Endothelial cell of umbilical vein (primary cell): ENCODE results near the gene PCDHB10. TPM values are rescaled to one million over a fixed set of nuclear protein-coding genes. Genes with fewer than 3 reads are reported as not detected.

ENCODE experiments used
- Bru-seq: library from RNA; stranded (reverse); fragments of 400-500 nt; gene quantifications from one replicate; lab custom pipeline; 2021; lab: Mats Ljungman, UMichigan
- BruChase-seq, 2 experiments: library from RNA; stranded (reverse); fragments of 400-500 nt; gene quantifications; one replicate each; lab custom pipeline; 2021; lab: Mats Ljungman, UMichigan
- BruUV-seq: library from RNA; stranded (reverse); fragments of 400-500 nt; replicated peaks from 2 replicates; lab custom pipeline; 2021; lab: Mats Ljungman, UMichigan
- CTCF ChIA-PET: fragments of 300-600, 350-600 bp; sonication (Branson Sonifier 250); formaldehyde crosslinking; loops from one replicate; lab custom pipeline; 2021; ENCODE audit warnings: antibody characterized with exemption, inconsistent platforms; lab: Charles Lee
- POLR2A ChIA-PET: fragments of 300-600, 350-600 bp; sonication (Branson Sonifier 250); formaldehyde crosslinking; loops from one replicate; lab custom pipeline; 2021; ENCODE audit warnings: antibody characterized with exemption, inconsistent platforms; lab: Charles Lee
- DNase-seq: peaks from one replicate; pipeline ENCODE4 v3.0.0-alpha.2; 2011; ENCODE audit warnings: low read depth, low spot score
- FAIRE-seq: peaks from 2 replicates; lab custom pipeline; 2011; peaks lifted over from hg19 to GRCh38; lab: Jason Lieb, UNC
- H2AFZ ChIP-seq: 2 replicates; pipeline ENCODE4 v1.6.0; 2012; ENCODE audit warnings: low read depth, low read length, control low read depth, inconsistent platforms
- H3K27ac ChIP-seq: 2 replicates; pipeline ENCODE4 v1.5.1; 2011; ENCODE audit warnings: low read depth, mild to moderate bottlenecking, control low read depth, low read length, moderate library complexity; ENCODE audit not compliant: insufficient read depth
- H3K27me3 ChIP-seq, 2 experiments: 2 replicates each; pipeline versions ENCODE4 v1.6.0 to v1.6.1; 2011; ENCODE audit warnings: low read length in 2 of 2, mixed read lengths in 1 of 2; ENCODE audit not compliant: control insufficient read depth in 2 of 2, insufficient read depth in 2 of 2
- H3K36me3 ChIP-seq, 2 experiments: 2 replicates in 1 of 2; 3 replicates in 1 of 2; pipeline ENCODE4 v1.5.1; 2011; ENCODE audit warnings: low read length in 2 of 2, mild to moderate bottlenecking in 1 of 2, moderate library complexity in 1 of 2; ENCODE audit not compliant: control insufficient read depth in 2 of 2, insufficient read depth in 2 of 2; ENCODE audit errors: extremely low read depth in 1 of 2
- H3K4me1 ChIP-seq: 3 replicates; pipeline ENCODE4 v1.5.1; 2011; ENCODE audit warnings: mild to moderate bottlenecking, low read length; ENCODE audit not compliant: control insufficient read depth, insufficient read depth; ENCODE audit errors: extremely low read depth
- H3K4me2 ChIP-seq: 2 replicates; pipeline ENCODE4 v1.6.1; 2011; ENCODE audit warnings: low read length, control low read depth, mixed read lengths; ENCODE audit not compliant: insufficient read depth
- H3K4me3 ChIP-seq, 3 experiments: fragments of 200-600 bp in 1 of 3; sonication (generic), shearing (Covaris generic) in 1 of 3; replicated peaks in 1 of 3; 2 replicates each; pipeline ENCODE4 v1.5.1; 2011 to 2016; ENCODE audit warnings: control low read depth in 3 of 3, low read length in 3 of 3, mild to moderate bottlenecking in 2 of 3, inconsistent platforms in 1 of 3, low read depth in 1 of 3, moderate library complexity in 1 of 3; ENCODE audit not compliant: insufficient read depth in 1 of 3
- H3K79me2 ChIP-seq: 2 replicates; pipeline ENCODE4 v1.6.0; 2012; ENCODE audit warnings: low read length, inconsistent platforms; ENCODE audit not compliant: control insufficient read depth, insufficient read depth
- H3K9ac ChIP-seq: replicated peaks from 2 replicates; pipeline ENCODE3; 2011; ENCODE audit warnings: low read length, control low read depth; ENCODE audit not compliant: insufficient read depth; ENCODE audit errors: extremely low read depth
- H3K9me1 ChIP-seq: replicated peaks from 3 replicates; pipeline ENCODE4 v1.6.0; 2011; ENCODE audit warnings: mild to moderate bottlenecking, low read length; ENCODE audit not compliant: control insufficient read depth, insufficient read depth; ENCODE audit errors: extremely low read depth
- H3K9me3 ChIP-seq: replicated peaks from 2 replicates; pipeline ENCODE4 v1.5.1; 2012; ENCODE audit warnings: low read length, inconsistent platforms; ENCODE audit not compliant: control insufficient read depth, insufficient read depth
- H4K20me1 ChIP-seq: replicated peaks from 2 replicates; pipeline ENCODE3; 2011; ENCODE audit warnings: mild to moderate bottlenecking, low read length; ENCODE audit not compliant: control insufficient read depth, insufficient read depth; ENCODE audit errors: extremely low read depth
- CTCF ChIP-seq, 2 donors: IDR thresholded peaks; 1 replicate in 1 of 2; 2 replicates in 1 of 2; pipeline ENCODE4 v1.5.1; 2011; ENCODE audit warnings: low read length in 2 of 2, mild to moderate bottlenecking in 2 of 2, moderate library complexity in 2 of 2, control low read depth in 1 of 2, inconsistent platforms in 1 of 2, low read depth in 1 of 2; ENCODE audit not compliant: insufficient read depth in 1 of 2; ENCODE audit errors: extremely low read depth in 1 of 2
- GATA2 ChIP-seq: IDR thresholded peaks from 2 replicates; pipeline ENCODE4 v1.7.0; 2011; ENCODE audit warnings: low read depth, mild to moderate bottlenecking, moderate library complexity, mixed read lengths, low read length; ENCODE audit not compliant: insufficient read length, insufficient read depth
- dilution Hi-C: fragments of 300-500 bp; cut with MboI; formaldehyde crosslinking; loops from one replicate; pipeline ENCODE4 v1.15.0; 2019; ENCODE audit warnings: low sequenced_read_pairs; ENCODE audit not compliant: extremely low pct_ligation_motif_present
- intact Hi-C: fragments of 100-400 bp; cut with micrococcal nuclease; formaldehyde crosslinking; loops from one replicate; pipeline ENCODE4 v1.10.0; 2022
- long read RNA-seq: library from polyadenylated mRNA; stranded (forward); transcript quantifications from one replicate; pipeline ENCODE4 v2.0.0, GENCODE V29; 2021
- polyA minus RNA-seq, 3 experiments: library from RNA; depleted of rRNA, polyadenylated mRNA; stranded (reverse); fragments of >200 nt; gene quantifications; 1 replicate in 1 of 3; 2 replicates in 2 of 3; pipeline ENCODE4 v1.2.3, GENCODE V29; 2011
- polyA plus RNA-seq, 4 experiments: library from polyadenylated mRNA; depleted of rRNA in 3 of 4; stranded (reverse) in 3 of 4; unstranded in 1 of 4; fragments of >200 nt; gene quantifications; 2 replicates each; pipeline versions ENCODE4 v1.2.1 to v1.2.3, GENCODE V29; 2011 to 2012; ENCODE audit warnings: missing spikeins in 1 of 4
- total RNA-seq: library from RNA; stranded (reverse); gene quantifications from 2 replicates; pipeline ENCODE4 v1.2.3, GENCODE V29; 2021

Gene PCDHB10
- total RNA-seq (0.62 and 0.81 TPM in 2 replicates), polyA plus RNA-seq (0.51 and 0.68 TPM in 2 replicates), polyA minus RNA-seq (0.34 and 0.66 TPM in 2 replicates), Bru-seq, nascent RNA (percentile 14 among the genes with signal in this experiment), BruChase-seq, experiment 1, labeled RNA remaining after a 6-hour chase (percentile 42 among the genes with signal in this experiment), BruChase-seq, experiment 2, labeled RNA remaining after a 2-hour chase (percentile 36 among the genes with signal in this experiment)
- polyA plus RNA-seq (2011; cell fraction: cytosol; rRNA removed): 0.14 and 0.21 TPM in 2 replicates
- 0.18 and 0.28 TPM in 2 replicates for polyA plus RNA-seq (2011; cell fraction: nucleus; rRNA removed)
- 0.28 and 0.70 TPM in 2 replicates for polyA plus RNA-seq (2012)
- polyA minus RNA-seq (2011; cell fraction: cytosol; rRNA and poly(A)+ RNA removed): not detected
- 0.10 TPM in 1 of 2 replicates, not detected in the other for polyA minus RNA-seq (2011; cell fraction: nucleus; rRNA and poly(A)+ RNA removed)
- long read RNA-seq, partial matches to known transcripts: 0 of 2 reads
- long read RNA-seq, other reads (novel, unspliced or antisense): 0 of 2 reads

DNA sequence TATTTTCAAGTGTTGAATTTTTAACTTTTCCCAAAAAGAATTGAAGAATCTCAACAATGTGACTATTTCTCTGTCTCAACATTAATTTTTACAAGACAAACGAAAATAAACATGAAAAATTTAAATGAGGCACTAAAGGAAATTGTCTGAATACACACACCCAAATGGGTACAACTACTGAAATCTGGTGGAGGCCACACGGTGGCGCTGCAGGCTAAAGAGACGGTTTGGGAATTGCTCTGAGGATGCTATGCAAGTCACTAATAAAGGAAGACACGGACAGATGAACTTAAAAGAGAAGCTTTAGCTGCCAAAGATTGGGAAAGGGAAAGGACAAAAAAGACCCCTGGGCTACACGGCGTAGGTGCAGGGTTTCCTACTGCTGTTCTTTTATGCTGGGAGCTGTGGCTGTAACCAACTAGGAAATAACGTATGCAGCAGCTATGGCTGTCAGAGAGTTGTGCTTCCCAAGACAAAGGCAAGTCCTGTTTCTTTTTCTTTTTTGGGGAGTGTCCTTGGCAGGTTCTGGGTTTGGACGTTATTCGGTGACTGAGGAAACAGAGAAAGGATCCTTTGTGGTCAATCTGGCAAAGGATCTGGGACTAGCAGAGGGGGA lies at the start of gene PCDHB10:
Gene PCDHB10, plus strand, starts transcription at position 244 of the 616 bp plus-strand sequence. Its CDS starts 200 bp downstream, at position 444.
- peak; percentile 31 for FAIRE-seq
- ChIA-PET CTCF (interaction anchor here (0.7 to 1.4 kb wide), 6 partner anchors 10 to 375 kb away, joined by 3 to 11 read pairs (median 4); partner anchors contain the start of genes PCDHB16 and PCDHGA12), POLR2A (no interaction called here)
- dilution Hi-C loops (no loop called here), intact Hi-C loops (no loop called here)
- no TSS peak for BruUV-seq
- H3K9me1 ChIP-seq: no peaks in the 10 kb centered on the region
- peak; percentile 43 for DNase-seq
- H3K4me2 ChIP-seq: no peak within 1 kb of the TSS
- no peak within 1 kb of the TSS for H2AFZ ChIP-seq
- no peaks in the 10 kb centered on the region for H3K36me3 ChIP-seq
- no peaks in the 10 kb centered on the region for H4K20me1 ChIP-seq
- TF ChIP-seq GATA2 (no peak), CTCF (IDR thresholded peaks at IDR 0.05; ENCODE audit: extremely low read depth in 1 of 2, insufficient read depth in 1 of 2, low read depth in 1 of 2, low read length in 2 of 2) (peak; percentile 31 to 32)
- no peak within 1 kb of the TSS for H3K9ac ChIP-seq
- no peaks in the 10 kb centered on the region for H3K27me3 ChIP-seq
- no peaks in the 10 kb centered on the region for H3K4me1 ChIP-seq
- H3K79me2 ChIP-seq: no peaks in the 10 kb centered on the region
- no peak within 1 kb of the TSS for H3K27ac ChIP-seq
- H3K4me3 ChIP-seq: no peak within 1 kb of the TSS
- H3K9me3 ChIP-seq: no peaks in the 10 kb centered on the region
